HepG2 (cell line): ENCODE measurements around the gene F2RL2.

ENCODE experiments used
- FOXA1 ChIP-seq, 2 experiments: fragments of 450-650 bp in 1 of 2; sonication (generic) in 1 of 2; formaldehyde crosslinking in 1 of 2; IDR thresholded peaks; 2 replicates each; pipeline versions ENCODE4 v1.4.0 to v1.6.1; 2016 to 2020; ENCODE audit warnings: missing genetic modification reagents in 1 of 2
- HNF4A ChIP-seq: sonication (generic); formaldehyde crosslinking; IDR thresholded peaks from 2 replicates; pipeline ENCODE4 v1.4.0; 2020; ENCODE audit warnings: missing genetic modification reagents
- PHF5A ChIP-seq: IDR thresholded peaks from one replicate; pipeline ENCODE4 v1.6.1; 2018; ENCODE audit warnings: low read depth, missing genetic modification reagents; ENCODE audit not compliant: unreplicated experiment
- POLR2A ChIP-seq, 2 experiments: IDR thresholded peaks; 2 replicates each; pipeline ENCODE4 v1.6.1; 2011; ENCODE audit warnings: low read depth in 2 of 2, low read length in 2 of 2, mild to moderate bottlenecking in 1 of 2, moderate library complexity in 1 of 2; ENCODE audit not compliant: insufficient read depth in 1 of 2
- REST ChIP-seq, 2 experiments: IDR thresholded peaks; 2 replicates each; pipeline ENCODE4 v1.6.1; 2011 to 2012; ENCODE audit warnings: low read length in 2 of 2, borderline replicate concordance in 1 of 2, low read depth in 1 of 2, mild to moderate bottlenecking in 1 of 2, moderate library complexity in 1 of 2
- TAF1 ChIP-seq: sonication (generic); formaldehyde crosslinking; IDR thresholded peaks from 2 replicates; pipeline ENCODE4 v1.4.0; 2020; ENCODE audit warnings: missing genetic modification reagents
- ZBED4 ChIP-seq: sonication (generic); formaldehyde crosslinking; IDR thresholded peaks from 2 replicates; pipeline ENCODE4 v1.4.0; 2020; ENCODE audit warnings: missing genetic modification reagents, borderline replicate concordance
- ZFP90 ChIP-seq: sonication (generic); formaldehyde crosslinking; IDR thresholded peaks from 2 replicates; pipeline ENCODE4 v1.8.0; 2022; ENCODE audit warnings: missing genetic modification reagents, mild to moderate bottlenecking, inconsistent platforms, borderline replicate concordance
- ZSCAN21 ChIP-seq: sonication (generic); formaldehyde crosslinking; IDR thresholded peaks from 2 replicates; pipeline ENCODE4 v1.8.0; 2022; ENCODE audit warnings: mild to moderate bottlenecking, missing genetic modification reagents, moderate library complexity, borderline replicate concordance
- TF ChIP-seq, protein P1 (sequence below): sonication (generic); formaldehyde crosslinking; IDR thresholded peaks from 2 replicates; pipeline ENCODE4 v1.4.0; 2020; ENCODE audit warnings: low read depth, mild to moderate bottlenecking, missing genetic modification reagents
- TF ChIP-seq, protein P2 (sequence below): sonication (generic); formaldehyde crosslinking; IDR thresholded peaks from 2 replicates; pipeline ENCODE4 v1.5.0; 2020; ENCODE audit warnings: missing genetic modification reagents
- TF ChIP-seq, protein P3 (sequence below): sonication (generic); formaldehyde crosslinking; IDR thresholded peaks from 2 replicates; pipeline ENCODE4 v1.5.0; 2020; ENCODE audit warnings: mild to moderate bottlenecking, missing genetic modification reagents, moderate library complexity

GRCh38 chr5:76622973-76623596 lies at the start of gene F2RL2:
- TF ChIP-seq, protein P1, sequence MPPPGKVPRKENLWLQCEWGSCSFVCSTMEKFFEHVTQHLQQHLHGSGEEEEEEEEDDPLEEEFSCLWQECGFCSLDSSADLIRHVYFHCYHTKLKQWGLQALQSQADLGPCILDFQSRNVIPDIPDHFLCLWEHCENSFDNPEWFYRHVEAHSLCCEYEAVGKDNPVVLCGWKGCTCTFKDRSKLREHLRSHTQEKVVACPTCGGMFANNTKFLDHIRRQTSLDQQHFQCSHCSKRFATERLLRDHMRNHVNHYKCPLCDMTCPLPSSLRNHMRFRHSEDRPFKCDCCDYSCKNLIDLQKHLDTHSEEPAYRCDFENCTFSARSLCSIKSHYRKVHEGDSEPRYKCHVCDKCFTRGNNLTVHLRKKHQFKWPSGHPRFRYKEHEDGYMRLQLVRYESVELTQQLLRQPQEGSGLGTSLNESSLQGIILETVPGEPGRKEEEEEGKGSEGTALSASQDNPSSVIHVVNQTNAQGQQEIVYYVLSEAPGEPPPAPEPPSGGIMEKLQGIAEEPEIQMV (CRISPR knock-in tag): no peak
- TF ChIP-seq POLR2A (IDR thresholded peaks at IDR 0.05; ENCODE audit: insufficient read depth in 1 of 2, low read depth in 2 of 2, low read length in 2 of 2) (no peak), ZSCAN21 (CRISPR knock-in tag) (no peak), ZBED4 (no peak), REST (IDR thresholded peaks at IDR 0.05; ENCODE audit: borderline replicate concordance in 1 of 2, low read depth in 1 of 2, low read length in 2 of 2) (no peak), HNF4A (CRISPR knock-in tag) (no peak), FOXA1 (IDR thresholded peaks at IDR 0.05) (no peak), FOXA1 (CRISPR knock-in tag; IDR thresholded peaks at IDR 0.05) (no peak), TAF1 (CRISPR knock-in tag) (no peak), PHF5A (CRISPR knock-in tag) (no peak), ZFP90 (no peak)
- TF ChIP-seq, protein P2, sequence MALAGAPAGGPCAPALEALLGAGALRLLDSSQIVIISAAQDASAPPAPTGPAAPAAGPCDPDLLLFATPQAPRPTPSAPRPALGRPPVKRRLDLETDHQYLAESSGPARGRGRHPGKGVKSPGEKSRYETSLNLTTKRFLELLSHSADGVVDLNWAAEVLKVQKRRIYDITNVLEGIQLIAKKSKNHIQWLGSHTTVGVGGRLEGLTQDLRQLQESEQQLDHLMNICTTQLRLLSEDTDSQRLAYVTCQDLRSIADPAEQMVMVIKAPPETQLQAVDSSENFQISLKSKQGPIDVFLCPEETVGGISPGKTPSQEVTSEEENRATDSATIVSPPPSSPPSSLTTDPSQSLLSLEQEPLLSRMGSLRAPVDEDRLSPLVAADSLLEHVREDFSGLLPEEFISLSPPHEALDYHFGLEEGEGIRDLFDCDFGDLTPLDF (CRISPR knock-in tag): no peak
- TF ChIP-seq, protein P3, sequence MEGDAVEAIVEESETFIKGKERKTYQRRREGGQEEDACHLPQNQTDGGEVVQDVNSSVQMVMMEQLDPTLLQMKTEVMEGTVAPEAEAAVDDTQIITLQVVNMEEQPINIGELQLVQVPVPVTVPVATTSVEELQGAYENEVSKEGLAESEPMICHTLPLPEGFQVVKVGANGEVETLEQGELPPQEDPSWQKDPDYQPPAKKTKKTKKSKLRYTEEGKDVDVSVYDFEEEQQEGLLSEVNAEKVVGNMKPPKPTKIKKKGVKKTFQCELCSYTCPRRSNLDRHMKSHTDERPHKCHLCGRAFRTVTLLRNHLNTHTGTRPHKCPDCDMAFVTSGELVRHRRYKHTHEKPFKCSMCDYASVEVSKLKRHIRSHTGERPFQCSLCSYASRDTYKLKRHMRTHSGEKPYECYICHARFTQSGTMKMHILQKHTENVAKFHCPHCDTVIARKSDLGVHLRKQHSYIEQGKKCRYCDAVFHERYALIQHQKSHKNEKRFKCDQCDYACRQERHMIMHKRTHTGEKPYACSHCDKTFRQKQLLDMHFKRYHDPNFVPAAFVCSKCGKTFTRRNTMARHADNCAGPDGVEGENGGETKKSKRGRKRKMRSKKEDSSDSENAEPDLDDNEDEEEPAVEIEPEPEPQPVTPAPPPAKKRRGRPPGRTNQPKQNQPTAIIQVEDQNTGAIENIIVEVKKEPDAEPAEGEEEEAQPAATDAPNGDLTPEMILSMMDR: no peak
